Activated T-cell treated with anti-CD3 and anti-CD28 coated beads, Interleukin-2, amount 50 U/mL, for 4 hours (primary cell): ENCODE data around the gene HAX1. TPM values are rescaled to one million over a fixed set of nuclear protein-coding genes. Genes with fewer than 3 reads are reported as not detected.
"Not testable (repeated sequence)": the region's sequence is repeated elsewhere in the genome, so short reads cannot be mapped to it uniquely, and the experiment has no call there.

Experiments used
- ATAC-seq, 2 donors: fragments of 200-7000 bp; cut with Tn5 transposase; one replicate each; pipeline ENCODE4 v1.10.0; 2021
- DNase-seq: peaks from one replicate; pipeline ENCODE4 v3.0.0-alpha.2; 2020
- H3K27me3 Mint-ChIP-seq: one replicate; pipeline ENCODE4 v1.8.0; 2021; ENCODE audit warnings: low read depth, mixed read lengths
- H3K36me3 Mint-ChIP-seq: one replicate; pipeline ENCODE4 v1.8.0; 2022; ENCODE audit warnings: mixed read lengths; ENCODE audit not compliant: insufficient read depth
- H3K4me1 Mint-ChIP-seq: one replicate; pipeline ENCODE4 v1.8.0; 2021; ENCODE audit warnings: low read depth, mixed read lengths
- H3K4me3 Mint-ChIP-seq: one replicate; pipeline ENCODE4 v1.8.0; 2021; ENCODE audit warnings: mild to moderate bottlenecking, moderate library complexity, mixed read lengths
- H3K9me3 Mint-ChIP-seq: one replicate; pipeline ENCODE4 v1.8.0; 2021; ENCODE audit warnings: mixed read lengths
- total RNA-seq, 3 donors: library from RNA; stranded (reverse); gene quantifications; one replicate each; pipeline ENCODE4 v1.2.1, GENCODE V29; 2021

HAX1 gene
- total RNA-seq, 3 donors from 2014 or later = 131 to 178 (median 157) TPM

DNA sequence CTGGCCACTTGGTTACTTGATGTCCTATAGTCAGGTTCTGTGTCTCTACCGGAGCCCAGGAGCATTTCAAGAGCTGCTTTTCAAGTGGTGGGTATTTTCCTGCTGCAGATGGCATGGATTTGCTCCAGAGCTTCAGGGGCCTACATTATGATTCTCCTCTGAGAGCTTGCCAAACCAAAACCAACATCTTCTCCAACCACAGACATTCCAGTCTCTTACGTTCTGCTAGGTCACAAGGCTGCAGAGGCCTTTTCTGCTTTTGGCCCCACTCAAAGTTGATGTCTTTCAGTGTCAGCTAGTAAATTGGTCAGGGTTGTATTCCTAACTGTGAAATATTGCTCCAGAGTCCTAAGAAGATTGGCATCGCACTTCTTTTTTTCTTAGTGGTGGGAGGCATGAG, 33.7 kb downstream of the HAX1 start:
- ATAC-seq (no peak), DNase-seq (no peak)
- peaks cover 22% of the 10 kb centered on the region for H3K4me1 Mint-ChIP-seq
- no peaks in the 10 kb centered on the region for H3K9me3 Mint-ChIP-seq
- no peak overlapping the region for H3K4me3 Mint-ChIP-seq
- no peaks in the 10 kb centered on the region for H3K36me3 Mint-ChIP-seq
- H3K27me3 Mint-ChIP-seq = no peaks in the 10 kb centered on the region

DNA sequence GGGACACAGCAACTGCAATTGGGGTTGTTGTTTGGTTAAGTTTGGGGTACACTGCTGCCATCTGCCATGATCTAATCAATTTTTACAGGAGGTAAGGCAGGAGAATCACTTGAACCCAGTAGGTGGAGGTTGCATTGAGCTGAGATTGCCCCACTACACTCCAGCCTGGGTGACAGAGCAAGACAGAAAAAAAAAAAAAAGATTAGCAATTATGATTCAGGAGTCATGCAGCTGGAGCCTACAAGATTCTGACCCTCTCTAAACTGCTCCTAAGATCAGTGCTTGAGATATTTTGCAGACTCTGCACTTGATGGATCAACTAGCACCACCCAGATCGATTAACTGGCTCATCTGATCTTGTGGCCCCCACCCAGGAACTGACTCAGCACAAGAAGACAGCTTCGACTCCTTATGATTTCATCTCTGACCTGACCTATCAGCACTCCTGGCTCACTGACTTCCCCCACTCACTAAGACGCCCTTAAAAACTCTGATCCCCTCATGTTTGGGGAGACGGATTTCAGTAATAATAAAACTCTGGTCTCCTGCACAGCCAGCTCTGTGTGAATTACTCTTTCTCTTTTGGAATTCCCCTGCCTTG, 35.3 kb downstream of the HAX1 start:
- DNase-seq, H3K4me3 Mint-ChIP-seq, H3K27me3 Mint-ChIP-seq, H3K9me3 Mint-ChIP-seq, H3K36me3 Mint-ChIP-seq: not testable (repeated sequence)
- H3K4me1 Mint-ChIP-seq = peaks cover 22% of the 10 kb centered on the region
- ATAC-seq = peak in 1 of 2 donors; percentile 8

DNA sequence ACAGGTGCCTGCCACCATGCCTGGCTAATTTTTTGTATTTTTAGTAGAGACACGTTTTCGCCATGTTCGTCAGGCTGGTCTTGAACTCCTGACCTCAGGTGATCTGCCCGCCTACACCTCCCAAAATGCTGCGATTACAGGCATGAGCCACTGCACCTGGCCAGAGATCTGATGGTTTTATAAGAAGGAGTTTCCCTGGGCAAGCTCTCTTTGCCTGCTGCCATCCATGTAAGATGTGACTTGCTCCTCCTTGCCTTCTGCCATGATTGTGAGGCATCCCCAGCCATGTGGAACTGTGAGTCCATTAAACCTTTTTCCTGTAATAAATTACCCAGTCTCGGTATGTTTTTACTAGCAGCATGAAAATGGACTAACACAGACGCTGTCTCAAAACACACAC, 36.7 kb downstream of the HAX1 start:
- not testable (repeated sequence) for ATAC-seq

DNA sequence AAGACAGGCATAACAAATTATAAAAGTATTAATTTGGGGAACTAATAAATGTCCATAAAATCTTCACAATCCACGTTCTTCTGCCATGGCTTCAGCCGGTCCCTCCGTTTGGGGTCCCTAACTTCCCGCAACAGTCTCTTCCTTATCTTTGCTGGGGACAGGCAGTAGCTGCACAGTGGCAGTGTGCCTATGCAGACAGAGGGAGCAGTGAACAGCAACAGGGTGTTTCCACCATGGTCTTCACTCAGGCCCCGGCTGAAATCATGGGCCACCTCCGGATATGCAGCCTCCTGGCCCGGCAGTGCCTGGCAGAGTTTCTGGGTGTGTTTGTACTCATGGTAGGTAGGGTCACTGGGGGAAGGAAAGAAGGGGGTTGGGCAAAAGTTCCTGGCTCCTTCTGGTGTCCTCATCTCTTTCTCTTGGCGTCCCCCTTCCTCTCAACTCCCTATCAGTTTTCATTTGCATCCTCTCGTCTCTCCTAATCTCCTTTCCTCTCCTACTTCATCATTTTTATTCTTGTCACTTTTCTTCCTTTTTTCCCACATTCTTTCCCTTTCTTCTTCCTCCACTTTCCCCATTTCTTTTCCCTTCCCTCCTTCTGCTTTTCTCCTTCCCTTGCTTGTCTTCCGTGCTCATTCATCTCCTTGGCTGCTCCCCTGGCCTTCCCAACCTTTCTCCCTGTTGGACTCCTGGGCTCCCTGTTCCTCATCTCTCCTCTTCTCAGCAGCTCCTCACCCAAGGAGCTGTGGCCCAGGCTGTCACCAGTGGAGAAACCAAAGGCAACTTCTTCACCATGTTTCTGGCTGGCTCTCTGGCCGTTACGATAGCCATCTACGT, 40.0 kb downstream of the HAX1 start:
- peaks cover 11% of the 10 kb centered on the region for H3K4me1 Mint-ChIP-seq
- H3K4me3 Mint-ChIP-seq = not testable (repeated sequence)

More for the DNA sequence above, 36.7 kb downstream of the HAX1 start:
- H3K4me3 Mint-ChIP-seq, H3K9me3 Mint-ChIP-seq, DNase-seq, H3K36me3 Mint-ChIP-seq, H3K27me3 Mint-ChIP-seq: not testable (repeated sequence)
- H3K4me1 Mint-ChIP-seq = peaks cover 22% of the 10 kb centered on the region

DNA sequence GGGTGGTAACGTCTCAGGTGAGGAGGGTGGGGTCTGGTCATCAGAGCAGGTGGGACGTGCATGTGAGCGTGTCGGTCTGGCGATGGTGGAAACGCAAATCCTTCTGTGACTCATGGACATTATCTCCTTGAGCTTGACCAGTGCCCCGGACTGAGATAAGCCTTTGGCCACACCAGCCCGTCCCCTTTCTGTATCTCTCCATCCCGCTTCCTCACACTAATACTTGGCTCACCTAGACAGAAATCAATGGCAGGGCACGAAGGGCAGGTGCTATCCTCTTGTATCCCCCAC, 40.6 kb downstream of the HAX1 start:
- H3K27me3 Mint-ChIP-seq = no peaks in the 10 kb centered on the region
- H3K4me3 Mint-ChIP-seq = no peak overlapping the region
- peaks cover 6% of the 10 kb centered on the region for H3K4me1 Mint-ChIP-seq
- H3K9me3 Mint-ChIP-seq = peaks cover 3% of the 10 kb centered on the region
- no peaks in the 10 kb centered on the region for H3K36me3 Mint-ChIP-seq
- ATAC-seq (no peak), DNase-seq (no peak)

More for the DNA sequence above, 40.0 kb downstream of the HAX1 start:
- not testable (repeated sequence) for ATAC-seq, DNase-seq, H3K36me3 Mint-ChIP-seq, H3K9me3 Mint-ChIP-seq, H3K27me3 Mint-ChIP-seq

DNA sequence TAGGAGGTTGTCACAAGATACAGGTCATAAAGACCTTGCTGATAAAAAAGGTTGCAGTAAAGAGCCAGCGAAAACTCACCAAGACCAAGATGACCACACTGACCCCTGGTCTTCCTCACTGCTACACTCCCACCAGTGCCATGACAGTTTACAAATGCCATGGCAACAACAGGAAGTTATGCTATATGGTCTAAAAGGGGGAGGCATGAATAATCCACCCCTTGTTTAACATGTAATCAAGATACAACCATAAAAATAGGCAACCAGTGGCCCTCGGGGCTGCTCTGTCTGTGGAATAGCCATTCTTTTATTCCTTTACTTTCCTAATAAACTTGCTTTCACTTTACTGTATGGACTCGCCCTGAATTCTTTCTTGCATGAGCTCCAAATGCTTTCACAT, 41.8 kb downstream of the HAX1 start:
- H3K4me1 Mint-ChIP-seq, H3K4me3 Mint-ChIP-seq, H3K9me3 Mint-ChIP-seq, DNase-seq, ATAC-seq, H3K27me3 Mint-ChIP-seq, H3K36me3 Mint-ChIP-seq: not testable (repeated sequence)

DNA sequence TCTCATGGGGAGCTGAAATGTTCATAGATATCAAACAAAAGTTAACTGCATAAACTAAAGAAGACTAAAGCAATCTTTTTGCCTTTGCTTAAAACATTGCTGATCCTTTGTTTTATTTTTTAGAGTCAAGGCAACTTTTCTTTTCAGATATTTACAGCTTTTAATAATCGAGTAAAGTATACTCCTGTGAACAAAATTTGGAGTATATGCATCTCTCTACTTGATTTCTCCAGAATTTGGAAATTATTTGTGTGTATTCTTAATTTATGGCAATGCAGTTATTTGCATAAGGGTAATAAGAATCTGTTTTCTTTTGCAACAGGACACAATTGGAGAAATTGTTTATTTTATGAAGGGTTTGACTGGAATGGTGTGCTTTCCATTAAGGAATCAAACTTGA, 44.3 kb downstream of the HAX1 start:
- H3K4me3 Mint-ChIP-seq = no peak overlapping the region
- H3K4me1 Mint-ChIP-seq = no peaks in the 10 kb centered on the region
- no peaks in the 10 kb centered on the region for H3K36me3 Mint-ChIP-seq
- no peaks in the 10 kb centered on the region for H3K27me3 Mint-ChIP-seq
- ATAC-seq (no peak), DNase-seq (no peak)
- H3K9me3 Mint-ChIP-seq = peaks cover 3% of the 10 kb centered on the region

DNA sequence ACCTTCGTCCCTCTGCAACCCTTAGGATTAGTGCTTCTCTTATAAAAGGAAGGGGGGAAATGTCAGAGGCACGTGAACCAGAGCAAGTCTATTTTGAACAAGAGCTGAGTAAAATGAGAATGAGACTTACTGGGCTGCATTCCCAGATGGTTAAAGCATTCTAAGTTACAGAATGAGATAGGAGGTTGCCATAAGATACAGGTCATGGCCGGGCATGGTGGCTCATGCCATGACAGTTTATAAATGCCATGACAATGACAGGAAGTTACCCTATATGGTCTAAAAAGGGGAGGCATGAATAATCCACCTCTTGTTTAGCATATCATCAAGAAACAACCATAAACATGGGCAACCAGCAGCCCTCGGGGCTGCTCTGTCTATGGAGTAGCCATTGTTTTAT, 46.0 kb downstream of the HAX1 start:
- Mint-ChIP-seq H3K4me3 (no peak overlapping the region), H3K36me3 (no peaks in the 10 kb centered on the region), H3K4me1 (no peaks in the 10 kb centered on the region), H3K9me3 (peaks cover 3% of the 10 kb centered on the region), H3K27me3 (peaks cover 3% of the 10 kb centered on the region)
- DNase-seq = no peak
- no peak for ATAC-seq

DNA sequence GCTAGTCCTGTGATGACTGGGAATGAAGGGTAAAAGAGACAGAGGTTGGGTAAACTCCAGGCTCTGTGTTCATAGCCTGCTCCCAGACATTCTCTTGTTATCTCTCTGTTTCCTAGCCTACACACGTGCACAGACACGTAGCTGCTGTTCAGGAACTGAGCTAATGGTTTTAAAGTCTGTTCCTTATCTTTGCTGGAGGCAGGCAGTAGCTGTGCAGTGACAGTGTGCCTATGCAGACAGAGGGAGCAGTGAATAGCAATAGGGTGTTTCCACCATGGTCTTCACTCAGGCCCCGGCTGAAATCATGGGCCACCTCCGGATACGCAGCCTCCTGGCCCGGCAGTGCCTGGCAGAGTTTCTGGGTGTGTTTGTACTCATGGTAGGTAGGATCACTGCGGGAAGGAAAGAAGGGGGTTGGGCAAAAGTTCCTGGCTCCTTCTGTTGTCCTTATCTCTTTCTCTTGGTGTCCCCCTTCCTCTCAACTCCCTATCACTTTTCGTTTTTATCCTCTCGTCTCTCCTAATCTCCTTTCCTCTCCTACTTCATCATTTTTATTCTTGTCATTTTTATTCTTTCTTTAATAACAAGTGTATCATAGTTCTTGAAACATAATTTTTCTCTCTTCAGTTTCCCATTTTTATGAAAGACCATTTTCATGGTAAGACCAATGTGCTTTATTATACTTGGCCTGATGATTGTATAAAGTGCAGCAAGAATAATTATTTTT, 48.6 kb downstream of the HAX1 start, which contains the start of gene AQP10:
TSS of gene AQP10 (plus strand) at position 212 of the 727 bp plus-strand sequence. CDS start at position 275, 63 bp downstream.
- peaks cover 5% of the 10 kb centered on the region for H3K4me1 Mint-ChIP-seq
- ATAC-seq (no peak), DNase-seq (no peak)
- peaks cover 3% of the 10 kb centered on the region for H3K9me3 Mint-ChIP-seq
- no peaks in the 10 kb centered on the region for H3K36me3 Mint-ChIP-seq
- peaks cover 3% of the 10 kb centered on the region for H3K27me3 Mint-ChIP-seq
- no peak within 1 kb of the TSS for H3K4me3 Mint-ChIP-seq

DNA sequence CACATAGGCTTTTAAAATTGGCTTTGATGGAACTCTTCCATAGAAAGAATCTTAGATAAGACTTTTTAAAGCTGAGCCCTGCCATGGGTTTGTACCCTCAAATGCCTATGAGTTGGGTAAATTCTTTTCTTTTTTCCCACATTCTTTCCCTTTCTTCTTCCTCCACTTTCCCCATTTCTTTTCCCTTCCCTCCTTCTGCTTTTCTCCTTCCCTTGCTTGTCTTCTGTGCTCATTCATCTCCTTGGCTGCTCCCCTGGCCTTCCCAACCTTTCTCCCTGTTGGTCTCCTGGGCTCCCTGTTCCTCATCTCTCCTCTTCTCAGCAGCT, 49.1 kb downstream of the HAX1 start:
- not testable (repeated sequence) for ATAC-seq, H3K36me3 Mint-ChIP-seq, H3K9me3 Mint-ChIP-seq, H3K27me3 Mint-ChIP-seq, H3K4me3 Mint-ChIP-seq, DNase-seq, H3K4me1 Mint-ChIP-seq

DNA sequence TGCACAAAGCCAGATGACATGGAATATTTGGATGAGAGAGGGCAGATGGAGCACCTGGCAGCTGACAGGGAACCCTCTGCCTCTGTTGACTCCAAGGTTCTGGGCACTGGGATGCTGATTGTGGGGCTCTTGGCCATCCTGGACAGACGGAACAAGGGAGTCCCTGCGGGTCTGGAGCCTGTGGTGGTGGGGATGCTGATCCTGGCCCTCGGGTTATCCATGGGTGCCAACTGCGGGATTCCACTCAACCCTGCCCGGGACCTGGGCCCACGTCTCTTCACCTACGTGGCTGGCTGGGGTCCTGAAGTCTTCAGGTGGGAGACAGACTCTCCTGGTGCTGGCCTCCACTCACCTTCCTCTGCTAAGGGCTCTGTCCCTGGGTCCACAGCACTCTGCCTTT, 51.1 kb downstream of the HAX1 start:
- H3K4me3 Mint-ChIP-seq = no peak overlapping the region
- no peak for ATAC-seq
- H3K9me3 Mint-ChIP-seq = no peaks in the 10 kb centered on the region
- peaks cover 3% of the 10 kb centered on the region for H3K27me3 Mint-ChIP-seq
- H3K36me3 Mint-ChIP-seq = no peaks in the 10 kb centered on the region
- H3K4me1 Mint-ChIP-seq = peaks cover 25% of the 10 kb centered on the region
- DNase-seq = no peak

DNA sequence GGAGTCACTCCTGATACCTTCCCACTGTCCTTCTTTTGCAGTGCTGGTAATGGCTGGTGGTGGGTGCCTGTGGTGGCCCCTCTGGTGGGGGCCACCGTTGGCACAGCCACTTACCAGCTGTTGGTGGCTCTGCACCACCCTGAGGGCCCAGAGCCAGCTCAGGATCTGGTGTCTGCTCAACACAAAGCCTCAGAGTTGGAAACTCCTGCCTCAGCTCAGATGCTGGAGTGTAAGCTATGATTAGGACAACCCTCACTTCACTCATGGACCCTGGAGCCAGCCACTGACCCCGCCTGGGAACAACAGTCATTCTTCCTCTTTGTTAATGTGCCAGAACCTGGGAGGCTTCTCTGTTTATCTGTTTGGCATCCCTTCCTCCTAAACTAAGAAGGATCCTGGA, 51.8 kb downstream of the HAX1 start:
- no peaks in the 10 kb centered on the region for H3K36me3 Mint-ChIP-seq

DNA sequence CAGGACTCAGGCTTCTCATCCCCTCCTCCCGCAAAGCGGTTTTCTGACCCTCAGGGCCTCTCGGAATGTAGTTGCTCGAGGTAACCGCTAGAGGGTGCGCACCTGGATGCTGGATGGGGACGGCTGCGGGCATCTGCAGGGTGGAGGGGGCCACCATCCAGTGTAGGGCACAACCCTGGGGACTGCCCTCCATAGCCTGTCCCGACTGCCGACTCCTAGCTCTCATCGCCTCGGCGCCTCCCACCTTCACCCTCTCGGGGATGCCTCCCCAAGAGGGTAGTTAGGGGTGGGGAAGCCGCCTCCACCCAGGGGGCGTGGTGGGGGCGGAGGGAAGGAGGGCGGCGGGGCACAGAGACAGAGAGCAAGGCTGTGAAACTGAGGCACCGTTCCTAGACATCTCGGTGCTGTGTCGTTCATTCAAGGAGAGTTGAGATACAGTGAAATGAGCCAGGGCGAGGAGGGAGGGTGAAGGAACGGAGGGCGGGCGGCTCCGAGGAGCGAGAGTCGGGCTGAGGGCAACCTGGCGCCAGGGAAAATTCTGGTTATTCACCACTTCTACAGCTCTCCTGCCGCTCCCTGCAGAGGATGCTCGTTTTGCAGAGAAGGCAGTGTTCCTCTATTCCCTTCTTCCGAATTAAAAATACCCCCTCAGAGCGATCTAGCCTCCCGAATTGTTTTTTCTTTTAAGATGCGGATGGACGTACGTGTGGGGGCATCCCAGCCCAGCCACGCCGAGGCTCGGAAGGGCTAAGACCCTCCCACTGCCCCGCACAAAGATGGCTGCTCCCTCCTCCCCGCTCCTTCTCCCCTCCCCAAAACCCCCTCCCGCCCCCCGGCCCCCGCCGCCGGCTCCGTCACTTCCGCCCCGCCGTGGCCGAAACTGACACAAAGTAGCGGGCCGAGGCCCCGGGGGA, 52.5 kb downstream of the HAX1 start, which contains the start of gene ATP8B2:
TSS of gene ATP8B2 (plus strand) at position 857 of the 914 bp plus-strand sequence. CDS start 2,617 bp downstream, outside the sequence.
- H3K36me3 Mint-ChIP-seq = no peaks in the 10 kb centered on the region
- H3K4me1 Mint-ChIP-seq = peaks cover 37% of the 10 kb centered on the region
- H3K27me3 Mint-ChIP-seq = peaks cover 3% of the 10 kb centered on the region
- DNase-seq (peak; percentile 71), ATAC-seq (peak; percentile 54 to 55)
- H3K9me3 Mint-ChIP-seq = no peaks in the 10 kb centered on the region
- peak within 1 kb of the TSS; percentile 91 for H3K4me3 Mint-ChIP-seq

More for the DNA sequence above, 51.8 kb downstream of the HAX1 start:
- no peak for ATAC-seq
- Mint-ChIP-seq H3K9me3 (no peaks in the 10 kb centered on the region), H3K4me1 (peaks cover 30% of the 10 kb centered on the region), H3K27me3 (peaks cover 3% of the 10 kb centered on the region), H3K4me3 (peak overlapping the region; percentile 91)
- DNase-seq = no peak
